ENCODE measurements around the gene ARHGAP26.

ARHGAP26 gene

GRCh38 chr5:142743592-142744441 lies 26.4 kb upstream of the ARHGAP26 start:
- Histone ChIP-seq H3K36me3 (ENCODE audit: insufficient read depth, low read length) (no peaks in the 10 kb centered on the region), H3K9me3 (ENCODE audit: control insufficient read depth, insufficient read depth, low read length) (no peaks in the 10 kb centered on the region), H3K9ac (ENCODE audit: low read depth, low read length) (0 out of 2 replicates have a peak overlapping the region, but pooled peaks have one; percentile 11), H3K4me1 (ENCODE audit: insufficient read depth, low read length) (peaks cover 21% of the 10 kb centered on the region)

- Histone ChIP-seq H3K4me1 (ENCODE audit: insufficient read depth, low read length) (peaks cover 29% of the 10 kb centered on the region), H3K9ac (ENCODE audit: low read depth, low read length) (no peak overlapping the region), H3K9me3 (ENCODE audit: control insufficient read depth, insufficient read depth, low read length) (no peaks in the 10 kb centered on the region), H3K36me3 (ENCODE audit: insufficient read depth, low read length) (no peaks in the 10 kb centered on the region)
Observed at GRCh38 chr5:142745268-142745667, 24.9 kb upstream of the ARHGAP26 start.

GRCh38 chr5:142746532-142747433 lies 23.4 kb upstream of the ARHGAP26 start:
- peaks cover 24% of the 10 kb centered on the region for H3K4me1 ChIP-seq (ENCODE audit: insufficient read depth, low read length)
- H3K36me3 ChIP-seq (ENCODE audit: insufficient read depth, low read length), result no peaks in the 10 kb centered on the region
- H3K9me3 ChIP-seq (ENCODE audit: control insufficient read depth, insufficient read depth, low read length), result no peaks in the 10 kb centered on the region
- no peak overlapping the region for H3K9ac ChIP-seq (ENCODE audit: low read depth, low read length)

DNA sequence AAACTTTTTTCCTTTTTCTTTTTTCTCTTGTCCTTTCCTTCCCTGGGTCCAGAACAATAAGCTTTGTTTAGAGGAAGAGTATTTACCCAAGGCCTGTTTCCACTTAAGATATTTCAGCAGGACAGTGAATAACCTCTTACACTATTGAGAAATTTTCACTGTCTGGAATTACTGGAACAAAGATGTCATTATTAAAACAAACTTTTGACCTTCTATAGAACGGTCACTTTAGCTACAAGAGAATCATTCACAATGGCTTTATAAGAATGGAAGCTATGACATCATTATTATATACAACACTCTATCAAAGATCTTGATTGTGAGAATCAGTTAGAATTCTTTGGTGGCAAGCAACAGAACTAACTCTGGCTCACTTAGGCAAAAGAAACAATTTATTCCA lies 22.0 kb upstream of the ARHGAP26 start:
- no peaks in the 10 kb centered on the region for H3K36me3 ChIP-seq (ENCODE audit: insufficient read depth, low read length)
- H3K9me3 ChIP-seq (ENCODE audit: control insufficient read depth, insufficient read depth, low read length), result no peaks in the 10 kb centered on the region
- H3K4me1 ChIP-seq (ENCODE audit: insufficient read depth, low read length), result peaks cover 24% of the 10 kb centered on the region
- no peak overlapping the region for H3K9ac ChIP-seq (ENCODE audit: low read depth, low read length)

DNA sequence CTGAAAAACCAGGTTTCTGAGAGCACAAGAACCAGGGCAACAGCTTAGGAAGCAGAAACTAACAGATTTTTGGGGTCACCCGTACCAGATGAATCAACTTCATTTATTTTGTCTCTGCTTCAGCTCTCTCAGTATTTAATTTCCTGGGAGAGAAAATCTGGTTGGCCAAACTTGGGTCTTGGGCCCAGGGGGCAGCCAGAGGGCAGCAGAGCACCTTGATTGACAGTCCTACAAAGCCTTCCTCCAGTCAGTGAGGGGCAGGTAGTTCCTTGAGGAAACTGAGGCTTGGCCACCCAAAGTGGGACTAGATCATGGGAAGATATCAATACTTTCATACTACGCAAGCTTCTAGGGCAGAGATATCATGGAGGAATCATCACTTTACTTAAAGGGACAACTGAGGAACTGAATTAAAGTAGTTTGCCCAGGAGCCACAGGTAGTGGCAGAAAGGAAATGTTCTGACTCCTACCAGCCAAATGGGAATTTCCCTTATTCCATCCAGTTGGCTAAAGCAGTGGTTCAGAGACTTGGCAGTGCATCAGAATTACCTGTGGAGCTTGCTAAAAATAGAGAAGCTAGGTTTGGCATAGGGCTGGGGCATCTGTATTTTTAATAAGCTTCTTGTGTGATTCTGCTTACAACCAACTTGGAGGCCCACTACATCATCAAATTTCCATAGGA lies 21.5 kb upstream of the ARHGAP26 start:
- H3K36me3 ChIP-seq (ENCODE audit: insufficient read depth, low read length), result no peaks in the 10 kb centered on the region
- no peak overlapping the region for H3K9ac ChIP-seq (ENCODE audit: low read depth, low read length)
- peaks cover 19% of the 10 kb centered on the region for H3K4me1 ChIP-seq (ENCODE audit: insufficient read depth, low read length)
- H3K9me3 ChIP-seq (ENCODE audit: control insufficient read depth, insufficient read depth, low read length), result no peaks in the 10 kb centered on the region

DNA sequence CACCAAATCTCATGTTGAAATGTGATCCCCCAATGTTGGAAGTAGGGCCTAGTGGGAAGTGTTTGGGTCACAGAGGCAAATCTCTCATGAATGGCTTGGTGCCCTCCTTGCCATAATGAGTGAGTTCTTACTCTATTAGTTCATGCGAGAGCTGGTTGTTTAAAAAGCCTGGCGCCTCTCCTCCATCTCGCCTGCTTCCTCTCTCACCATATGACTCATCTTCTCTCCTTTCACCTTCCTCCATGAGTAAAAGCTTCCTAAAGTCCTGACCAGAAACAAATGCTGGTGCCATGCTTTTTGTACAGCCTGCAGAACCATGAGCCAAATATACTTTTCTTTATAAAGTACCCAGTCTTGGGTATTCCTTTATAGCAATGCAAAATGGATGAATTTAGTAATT lies 20.9 kb upstream of the ARHGAP26 start:
- Histone ChIP-seq H3K36me3 (ENCODE audit: insufficient read depth, low read length) (no peaks in the 10 kb centered on the region), H3K9ac (ENCODE audit: low read depth, low read length) (no peak overlapping the region), H3K9me3 (ENCODE audit: control insufficient read depth, insufficient read depth, low read length) (no peaks in the 10 kb centered on the region), H3K4me1 (ENCODE audit: insufficient read depth, low read length) (peaks cover 12% of the 10 kb centered on the region)

GRCh38 chr5:142753116-142753631 lies 17.0 kb upstream of the ARHGAP26 start:
- H3K4me1 ChIP-seq (ENCODE audit: insufficient read depth, low read length), result peaks cover 10% of the 10 kb centered on the region
- no peaks in the 10 kb centered on the region for H3K9me3 ChIP-seq (ENCODE audit: control insufficient read depth, insufficient read depth, low read length)
- H3K9ac ChIP-seq (ENCODE audit: low read depth, low read length), result no peak overlapping the region

DNA sequence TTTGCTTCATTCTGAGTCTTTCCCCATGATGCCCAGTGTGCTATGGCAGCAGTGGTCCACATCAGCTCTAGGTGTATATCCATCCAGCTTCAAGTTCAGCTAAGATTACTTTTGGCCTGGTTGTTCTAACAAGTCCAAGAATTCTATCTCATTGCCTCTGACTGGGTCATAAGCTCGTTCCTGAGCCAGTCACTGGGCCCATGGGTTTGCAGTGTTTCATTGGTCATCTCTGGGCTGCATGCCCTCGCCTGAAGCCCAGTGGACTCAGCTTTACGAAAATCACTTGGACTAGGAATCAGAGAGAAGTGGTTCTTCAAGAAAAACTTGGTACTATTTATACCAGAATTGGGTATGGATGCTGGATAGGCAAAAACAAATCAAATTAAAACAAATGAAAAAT lies 16.1 kb upstream of the ARHGAP26 start:
- Histone ChIP-seq H3K36me3 (ENCODE audit: insufficient read depth, low read length) (no peaks in the 10 kb centered on the region), H3K9ac (ENCODE audit: low read depth, low read length) (no peak overlapping the region), H3K9me3 (ENCODE audit: control insufficient read depth, insufficient read depth, low read length) (no peaks in the 10 kb centered on the region), H3K4me1 (ENCODE audit: insufficient read depth, low read length) (peaks cover 6% of the 10 kb centered on the region)

More at GRCh38 chr5:142753116-142753631, 17.0 kb upstream of the ARHGAP26 start:
- no peaks in the 10 kb centered on the region for H3K36me3 ChIP-seq (ENCODE audit: insufficient read depth, low read length)

DNA sequence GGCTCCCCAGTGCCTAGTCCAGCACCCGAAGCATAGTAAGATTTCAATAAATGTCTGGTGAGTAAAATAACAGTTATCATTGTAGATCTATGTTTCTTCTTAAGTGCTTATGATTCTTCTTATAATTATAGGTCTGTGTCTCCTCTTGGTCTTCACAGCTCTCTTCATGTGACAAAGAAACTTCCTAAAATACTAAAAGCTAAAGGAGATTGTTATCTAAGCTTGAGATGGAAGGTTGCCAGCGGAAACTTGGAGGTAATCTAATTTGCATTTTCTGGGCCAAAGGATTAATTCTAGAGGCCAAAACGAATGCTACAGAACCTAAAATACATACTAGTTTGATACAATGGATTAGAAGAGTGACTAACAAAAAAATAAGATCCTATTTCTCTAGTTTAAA lies 13.6 kb upstream of the ARHGAP26 start:
- Histone ChIP-seq H3K36me3 (ENCODE audit: insufficient read depth, low read length) (no peaks in the 10 kb centered on the region), H3K9ac (ENCODE audit: low read depth, low read length) (no peak overlapping the region), H3K4me1 (ENCODE audit: insufficient read depth, low read length) (no peaks in the 10 kb centered on the region), H3K9me3 (ENCODE audit: control insufficient read depth, insufficient read depth, low read length) (no peaks in the 10 kb centered on the region)

- Histone ChIP-seq H3K4me1 (ENCODE audit: insufficient read depth, low read length) (no peaks in the 10 kb centered on the region), H3K36me3 (ENCODE audit: insufficient read depth, low read length) (no peaks in the 10 kb centered on the region), H3K9ac (ENCODE audit: low read depth, low read length) (no peak overlapping the region), H3K9me3 (ENCODE audit: control insufficient read depth, insufficient read depth, low read length) (no peaks in the 10 kb centered on the region)
Observed at GRCh38 chr5:142757564-142757963, 12.6 kb upstream of the ARHGAP26 start.

DNA sequence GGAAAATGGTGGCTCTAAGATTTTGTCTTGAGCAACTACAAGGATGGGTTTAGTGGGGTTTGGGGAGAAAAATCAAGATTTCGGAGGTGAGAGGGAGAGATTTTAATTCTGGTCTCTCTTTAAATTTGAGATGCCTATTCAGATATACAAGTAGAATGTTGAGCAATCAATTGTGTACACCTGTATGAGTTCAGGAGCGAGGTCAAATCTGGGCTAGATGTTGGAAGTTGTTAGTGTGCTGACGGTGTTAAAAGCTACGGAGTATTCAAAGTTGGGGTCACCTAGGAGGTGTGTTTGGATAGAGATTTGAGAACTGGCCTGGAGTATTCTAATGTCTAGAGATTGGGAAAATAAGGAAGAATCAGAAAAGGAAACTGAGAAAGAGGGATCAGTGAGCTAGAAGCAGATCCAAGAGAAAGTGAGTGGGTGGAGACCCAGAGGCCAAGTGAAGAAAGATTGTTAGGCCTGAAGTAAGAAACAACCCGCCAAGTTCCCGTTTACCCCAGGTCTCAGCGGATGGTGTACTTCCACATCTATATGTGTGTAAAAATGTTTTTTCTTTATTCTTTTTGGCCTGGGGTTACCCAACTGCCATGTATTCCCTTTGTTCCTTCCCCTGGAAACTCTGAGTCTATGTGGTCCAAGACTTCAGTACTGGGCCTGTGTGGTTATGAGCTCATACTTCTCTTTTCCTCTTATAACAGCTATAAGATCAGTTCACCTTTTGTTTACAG lies 11.9 kb upstream of the ARHGAP26 start:
- H3K9ac ChIP-seq (ENCODE audit: low read depth, low read length), result no peak overlapping the region
- no peaks in the 10 kb centered on the region for H3K9me3 ChIP-seq (ENCODE audit: control insufficient read depth, insufficient read depth, low read length)
- H3K36me3 ChIP-seq (ENCODE audit: insufficient read depth, low read length), result no peaks in the 10 kb centered on the region

GRCh38 chr5:142758796-142759145 lies 11.4 kb upstream of the ARHGAP26 start:
- Histone ChIP-seq H3K9me3 (ENCODE audit: control insufficient read depth, insufficient read depth, low read length) (no peaks in the 10 kb centered on the region), H3K9ac (ENCODE audit: low read depth, low read length) (no peak overlapping the region), H3K36me3 (ENCODE audit: insufficient read depth, low read length) (no peaks in the 10 kb centered on the region), H3K4me1 (ENCODE audit: insufficient read depth, low read length) (no peaks in the 10 kb centered on the region)

More for the DNA sequence above, 11.9 kb upstream of the ARHGAP26 start:
- no peaks in the 10 kb centered on the region for H3K4me1 ChIP-seq (ENCODE audit: insufficient read depth, low read length)

DNA sequence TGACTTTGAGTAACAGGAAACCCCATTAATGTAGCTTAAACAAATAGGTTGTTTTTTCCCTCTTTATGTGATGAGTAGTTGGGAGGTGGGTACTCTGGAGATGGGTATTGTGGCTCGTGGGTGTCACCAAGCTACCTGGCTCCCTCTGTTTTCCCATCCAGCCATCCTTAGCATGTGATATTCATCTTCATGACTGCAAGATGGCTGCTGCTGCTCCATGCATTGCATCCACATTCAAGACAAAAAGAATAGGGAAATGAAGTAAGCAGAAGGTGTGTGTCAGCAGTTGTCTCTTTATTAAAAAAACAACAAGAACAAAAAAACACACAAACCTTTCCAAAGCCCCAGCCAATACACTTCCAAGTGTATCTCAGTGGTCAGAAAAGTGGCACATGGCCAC lies 6.5 kb upstream of the ARHGAP26 start:
- H3K9ac ChIP-seq (ENCODE audit: low read depth, low read length), result no peak overlapping the region
- no peaks in the 10 kb centered on the region for H3K36me3 ChIP-seq (ENCODE audit: insufficient read depth, low read length)
- no peaks in the 10 kb centered on the region for H3K4me1 ChIP-seq (ENCODE audit: insufficient read depth, low read length)
- H3K9me3 ChIP-seq (ENCODE audit: control insufficient read depth, insufficient read depth, low read length), result no peaks in the 10 kb centered on the region
